H1 (cell line): ENCODE data around the gene KLHDC4. TPM values are rescaled to one million over a fixed set of nuclear protein-coding genes. Genes with fewer than 3 reads are reported as not detected.

Source experiments
- CTCF ChIA-PET: fragments of 300-600 bp; sonication (Branson Sonifier 250); formaldehyde crosslinking; loops from one replicate; lab custom pipeline; 2021; ENCODE audit not compliant: partially characterized antibody; lab: Charles Lee
- POLR2A ChIA-PET: fragments of 300-600 bp; sonication (Branson Sonifier 250); formaldehyde crosslinking; loops from one replicate; lab custom pipeline; 2021; ENCODE audit warnings: inconsistent platforms; ENCODE audit not compliant: partially characterized antibody; lab: Charles Lee
- DNase-seq, 2 experiments: peaks; one replicate each; pipeline versions ENCODE4 v3.0.0 to v3.0.0-alpha.2; 2010 to 2022; ENCODE audit warnings: low spot score in 2 of 2, low read depth in 1 of 2, mixed read lengths in 1 of 2
- FAIRE-seq: peaks from 2 replicates; lab custom pipeline; 2011; peaks lifted over from hg19 to GRCh38; lab: Jason Lieb, UNC
- H2AFZ ChIP-seq: 2 replicates; pipeline ENCODE4 v1.8.1; 2012; ENCODE audit warnings: low read length, inconsistent platforms
- H2AK5ac ChIP-seq: 2 replicates; pipeline ENCODE4 v1.6.1; 2013; ENCODE audit warnings: low read depth, low read length
- H2BK120ac ChIP-seq: replicated peaks from 2 replicates; pipeline ENCODE3; 2013; ENCODE audit warnings: low read depth, low read length, inconsistent platforms
- H2BK12ac ChIP-seq: 2 replicates; pipeline ENCODE4 v1.6.1; 2013; ENCODE audit warnings: low read depth, low read length
- H2BK15ac ChIP-seq: 2 replicates; pipeline ENCODE4 v1.6.1; 2013; ENCODE audit warnings: low read length
- H2BK20ac ChIP-seq: 2 replicates; pipeline ENCODE4 v1.6.1; 2013; ENCODE audit warnings: low read length
- H2BK5ac ChIP-seq: 2 replicates; pipeline ENCODE4 v1.6.1; 2013; ENCODE audit warnings: low read depth, low read length
- H3K14ac ChIP-seq: 2 replicates; pipeline ENCODE4 v1.6.1; 2013; ENCODE audit warnings: inconsistent platforms; ENCODE audit not compliant: insufficient read length
- H3K18ac ChIP-seq: 2 replicates; pipeline ENCODE4 v1.6.1; 2013; ENCODE audit warnings: low read length; ENCODE audit errors: extremely low read depth
- H3K23ac ChIP-seq: 2 replicates; pipeline ENCODE4 v1.6.1; 2013; ENCODE audit warnings: inconsistent platforms; ENCODE audit not compliant: insufficient read length
- H3K23me2 ChIP-seq: 2 replicates; pipeline ENCODE4 v1.6.1; 2013; ENCODE audit warnings: low read depth, low read length
- H3K27ac ChIP-seq: 2 replicates; pipeline ENCODE4 v1.6.1; 2011; ENCODE audit warnings: low read depth, low read length, inconsistent platforms
- H3K27me3 ChIP-seq, 4 experiments: replicated peaks in 1 of 4; 1 replicate in 1 of 4; 2 replicates in 3 of 4; pipeline versions ENCODE4 v1.6.1 to v1.8.1; 2011 to 2013; ENCODE audit warnings: low read length in 3 of 4, mild to moderate bottlenecking in 3 of 4, inconsistent platforms in 2 of 4, mixed read lengths in 2 of 4, moderate library complexity in 1 of 4; ENCODE audit not compliant: control insufficient read depth in 3 of 4, insufficient read depth in 3 of 4; ENCODE audit errors: extremely low read depth in 1 of 4
- H3K36me3 ChIP-seq, 4 experiments: 2 replicates each; pipeline versions ENCODE4 v1.6.1 to v1.8.1; 2011 to 2013; ENCODE audit warnings: mild to moderate bottlenecking in 4 of 4, low read length in 3 of 4, moderate library complexity in 2 of 4, control low read depth in 1 of 4, inconsistent platforms in 1 of 4; ENCODE audit not compliant: insufficient read depth in 4 of 4, control insufficient read depth in 2 of 4
- H3K4ac ChIP-seq: replicated peaks from 2 replicates; pipeline ENCODE3; 2013; ENCODE audit warnings: low read length, low read depth, mixed read lengths, inconsistent platforms; ENCODE audit not compliant: insufficient read length
- H3K4me1 ChIP-seq, 4 experiments: replicated peaks in 1 of 4; 1 replicate in 1 of 4; 2 replicates in 3 of 4; pipeline versions ENCODE4 v1.6.1 to v1.8.1; 2011 to 2013; ENCODE audit warnings: low read length in 3 of 4, inconsistent platforms in 2 of 4, mixed read lengths in 1 of 4; ENCODE audit not compliant: insufficient read depth in 4 of 4, control insufficient read depth in 3 of 4
- H3K4me2 ChIP-seq, 2 experiments: 2 replicates each; pipeline versions ENCODE4 v1.6.1 to v1.8.1; 2011 to 2013; ENCODE audit warnings: low read depth in 2 of 2, low read length in 2 of 2, control low read depth in 1 of 2, inconsistent platforms in 1 of 2, mild to moderate bottlenecking in 1 of 2; ENCODE audit not compliant: insufficient read depth in 1 of 2
- H3K4me3 ChIP-seq, 4 experiments: fragments of 200-600, 300-600 bp in 1 of 4; sonication (generic), shearing (Covaris generic), sonication (Bioruptor Twin) in 1 of 4; 2 replicates each; pipeline versions ENCODE4 v1.5.1 to v1.8.1; 2011 to 2016; ENCODE audit warnings: low read length in 4 of 4, low read depth in 3 of 4, control low read depth in 2 of 4, inconsistent platforms in 2 of 4, mild to moderate bottlenecking in 2 of 4, mixed read lengths in 1 of 4, moderate library complexity in 1 of 4; ENCODE audit not compliant: insufficient read depth in 2 of 4; ENCODE audit errors: extremely low read depth in 1 of 4
- H3K56ac ChIP-seq: replicated peaks from 2 replicates; pipeline ENCODE3; 2013; ENCODE audit warnings: low read depth, mild to moderate bottlenecking, mixed read lengths, low read length, inconsistent platforms; ENCODE audit not compliant: insufficient read length
- H3K79me1 ChIP-seq: 2 replicates; pipeline ENCODE4 v1.6.1; 2013; ENCODE audit warnings: low read depth, low read length, control low read depth
- H3K79me2 ChIP-seq, 2 experiments: 2 replicates each; pipeline versions ENCODE4 v1.6.1 to v1.8.1; 2012 to 2013; ENCODE audit warnings: low read length in 2 of 2, mild to moderate bottlenecking in 2 of 2, inconsistent platforms in 1 of 2; ENCODE audit not compliant: insufficient read depth in 2 of 2, control insufficient read depth in 1 of 2
- H3K9ac ChIP-seq, 4 experiments: replicated peaks in 1 of 4; 1 replicate in 1 of 4; 2 replicates in 3 of 4; pipeline versions ENCODE4 v1.6.1 to v1.8.1; 2011 to 2013; ENCODE audit warnings: low read depth in 3 of 4, low read length in 3 of 4, control low read depth in 2 of 4, mild to moderate bottlenecking in 2 of 4, moderate library complexity in 2 of 4, inconsistent platforms in 1 of 4; ENCODE audit errors: extremely low read depth in 1 of 4
- H3K9me3 ChIP-seq, 2 experiments: 2 replicates each; pipeline versions ENCODE4 v1.6.1 to v1.8.1; 2012 to 2013; ENCODE audit warnings: mild to moderate bottlenecking in 2 of 2, moderate library complexity in 2 of 2, control low read depth in 1 of 2, inconsistent platforms in 1 of 2, low read depth in 1 of 2, low read length in 1 of 2, mixed read lengths in 1 of 2; ENCODE audit not compliant: insufficient read depth in 2 of 2
- H4K20me1 ChIP-seq, 2 experiments: replicated peaks in 1 of 2; 2 replicates each; pipeline versions ENCODE3 to v1.8.1; 2011 to 2013; ENCODE audit warnings: inconsistent platforms in 2 of 2, low read length in 2 of 2, mild to moderate bottlenecking in 1 of 2; ENCODE audit not compliant: insufficient read depth in 2 of 2, control insufficient read depth in 1 of 2
- H4K5ac ChIP-seq: 2 replicates; pipeline ENCODE4 v1.6.1; 2013; ENCODE audit warnings: low read length, low read depth, mixed read lengths, inconsistent platforms; ENCODE audit not compliant: insufficient read length
- H4K8ac ChIP-seq: 2 replicates; pipeline ENCODE4 v1.8.0; 2013; ENCODE audit warnings: mild to moderate bottlenecking, moderate library complexity, low read length, inconsistent platforms; ENCODE audit not compliant: insufficient read depth; ENCODE audit errors: extremely low read depth
- H4K91ac ChIP-seq: replicated peaks from 2 replicates; pipeline ENCODE3; 2013; ENCODE audit warnings: low read length, mixed read lengths, inconsistent platforms; ENCODE audit not compliant: insufficient read length
- WGBS, 2 experiments: shearing (Covaris generic) in 1 of 2; methylation state at CpG; one replicate each; pipeline versions ENCODE4 v1.1.6 to v1.1.7; 2013 to 2015; ENCODE audit warnings: low lambda C conversion rate in 2 of 2, mixed read lengths in 2 of 2, inconsistent platforms in 1 of 2, low coverage in 1 of 2, missing lambda C conversion rate in 1 of 2; ENCODE audit not compliant: insufficient replicate concordance in 2 of 2, insufficient coverage in 1 of 2, insufficient read length in 1 of 2; ENCODE audit errors: extremely low coverage in 1 of 2, missing lambda C conversion rate in 1 of 2; 5-methylcytosine and 5-hydroxymethylcytosine counted together
- polyA plus RNA-seq, 7 experiments: library from polyadenylated mRNA; depleted of rRNA in 3 of 7; stranded (reverse) in 5 of 7; unstranded in 2 of 7; fragments of >200 nt in 5 of 7; fragments of 200-250 nt in 2 of 7; gene quantifications; 1 replicate in 5 of 7; 2 replicates in 1 of 7; 4 replicates in 1 of 7; pipeline versions ENCODE4 v1.2.1 to v1.2.3, GENCODE V29; 2011 to 2013; ENCODE audit warnings: missing spikeins in 2 of 7, mixed read lengths in 2 of 7
- total RNA-seq: library from RNA; stranded (reverse); fragmentation: NEBNext Ultra II Directional; extraction: Animal tissue kit (Norgen Biotek cat#: 25700); gene quantifications from 2 replicates; pipeline ENCODE4 v1.2.1, GENCODE V29; 2021

The KLHDC4 gene
- total and polyA plus RNA-seq, 2 of the 8 experiments (the other 6 are each of a cell fraction or from before 2014, with no cell fraction given): 23.7 to 63.9 TPM

- H3K23ac ChIP-seq: no peak overlapping the region
- H3K23me2 ChIP-seq: no peaks in the 10 kb centered on the region
- H2BK15ac ChIP-seq: no peak overlapping the region
- no peak overlapping the region for H3K27ac ChIP-seq
- no peak overlapping the region for H2AK5ac ChIP-seq
- no peak overlapping the region for H3K4me3 ChIP-seq
- H2BK12ac ChIP-seq: no peak overlapping the region
- no peak for DNase-seq
- H3K14ac ChIP-seq: no peak overlapping the region
- no peak overlapping the region for H3K4me2 ChIP-seq
- no peak overlapping the region for H4K91ac ChIP-seq
- H3K18ac ChIP-seq: no peak overlapping the region
- no peak overlapping the region for H3K4ac ChIP-seq
- peaks cover 4 to 7% of the 10 kb centered on the region in 2 experiments for H4K20me1 ChIP-seq
- H2BK120ac ChIP-seq: no peak overlapping the region
- H2BK20ac ChIP-seq: no peak overlapping the region
- no peak overlapping the region for H3K56ac ChIP-seq
- no peaks in the 10 kb centered on the region for H3K79me2 ChIP-seq
- peaks cover 8 to 28% (median 23%) of the 10 kb centered on the region in 4 experiments; a peak in 7 of 8 replicates for H3K36me3 ChIP-seq
- no peaks in the 10 kb centered on the region for H3K27me3 ChIP-seq
- no peak overlapping the region for H4K8ac ChIP-seq
- 91% methylated on average over 18 of the region's 19 CpGs; no CpG with 5 or more reads in 1 of the 2 experiments for WGBS, 2 experiments
- H3K9ac ChIP-seq: no peak overlapping the region
- no peaks in the 10 kb centered on the region for H3K4me1 ChIP-seq
- H3K9me3 ChIP-seq: no peaks in the 10 kb centered on the region; a peak in 1 of 4 replicates
- no peak overlapping the region for H2BK5ac ChIP-seq
- ChIA-PET CTCF (interaction anchor here (0.7 to 1.5 kb wide), 3 partner anchors 11 to 259 kb away, joined by 3 to 6 read pairs (median 3); no protein-coding TSS in a partner anchor), POLR2A (interaction anchor here (1.0 to 3.7 kb wide), 4 partner anchors 9 to 34 kb away, joined by 3 to 11 read pairs (median 6); no protein-coding TSS in a partner anchor)
- H4K5ac ChIP-seq: no peak overlapping the region
- H2AFZ ChIP-seq: no peak overlapping the region
- FAIRE-seq: no peak
- 0 out of 2 replicates have a peak, but pooled peaks cover 5% of the 10 kb centered on the region for H3K79me1 ChIP-seq
Observed at GRCh38 chr16:87713451-87714229, 52.1 kb downstream of the KLHDC4 start.
